Ishikawa (cell line): ENCODE results near the gene CDRT15L2.

Source experiments
- CEBPB ChIP-seq: IDR thresholded peaks from 2 replicates; pipeline ENCODE4 v1.6.1; 2012
- EP300 ChIP-seq: IDR thresholded peaks from 2 replicates; pipeline ENCODE4 v1.6.1; 2012; ENCODE audit warnings: borderline replicate concordance
- FOXM1 ChIP-seq: IDR thresholded peaks from 2 replicates; pipeline ENCODE4 v1.6.1; 2012; ENCODE audit warnings: low read depth, borderline replicate concordance
- NFIC ChIP-seq: IDR thresholded peaks from 2 replicates; pipeline ENCODE4 v1.6.1; 2012
- RAD21 ChIP-seq: IDR thresholded peaks from 2 replicates; pipeline ENCODE4 v1.6.1; 2012; ENCODE audit warnings: low read depth
- TAF1 ChIP-seq: IDR thresholded peaks from 2 replicates; pipeline ENCODE4 v1.6.1; 2012; ENCODE audit warnings: low read depth, mild to moderate bottlenecking
- TEAD4 ChIP-seq: IDR thresholded peaks from 2 replicates; pipeline ENCODE4 v1.6.1; 2012
- YY1 ChIP-seq: IDR thresholded peaks from 2 replicates; pipeline ENCODE4 v1.6.1; 2012; ENCODE audit warnings: low read depth
- ZBTB7A ChIP-seq: IDR thresholded peaks from 2 replicates; pipeline ENCODE4 v1.6.1; 2012; ENCODE audit warnings: low read depth
- TF ChIP-seq, protein P1 (sequence below): IDR thresholded peaks from 2 replicates; pipeline ENCODE4 v1.6.1; 2012
- TF ChIP-seq, protein P2 (sequence below): IDR thresholded peaks from 2 replicates; pipeline ENCODE4 v1.6.1; 2012
- TF ChIP-seq, protein P3 (sequence below): IDR thresholded peaks from 2 replicates; pipeline ENCODE4 v1.6.1; 2012; ENCODE audit warnings: low read depth, mild to moderate bottlenecking

Gene CDRT15L2

DNA sequence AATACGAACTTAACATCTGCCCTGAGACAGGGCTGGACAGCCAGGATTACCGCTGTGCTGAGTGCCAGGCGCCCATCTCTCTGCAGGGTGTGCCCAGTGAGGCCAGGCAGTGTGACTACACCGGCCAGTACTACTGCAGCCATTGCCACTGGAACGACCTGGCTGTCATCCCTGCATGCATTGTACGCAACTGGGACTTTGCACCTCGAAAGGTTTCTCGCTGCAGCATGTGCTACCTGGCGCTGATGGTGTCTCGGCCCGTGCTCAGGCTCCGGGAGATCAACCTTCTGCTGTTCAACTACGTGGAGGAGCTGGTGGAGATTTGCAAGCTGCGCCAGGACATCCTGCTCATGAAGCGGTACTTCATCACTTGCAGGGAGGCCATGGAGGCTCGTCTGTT is 33.7 kb downstream of the CDRT15L2 start:
- no peak for TF ChIP-seq CEBPB
- no peak for TF ChIP-seq ZBTB7A
- TF ChIP-seq TAF1 = no peak
- no peak for TF ChIP-seq FOXM1
- TF ChIP-seq RAD21 = no peak
- TF ChIP-seq EP300 = no peak
- TF ChIP-seq, protein P1, sequence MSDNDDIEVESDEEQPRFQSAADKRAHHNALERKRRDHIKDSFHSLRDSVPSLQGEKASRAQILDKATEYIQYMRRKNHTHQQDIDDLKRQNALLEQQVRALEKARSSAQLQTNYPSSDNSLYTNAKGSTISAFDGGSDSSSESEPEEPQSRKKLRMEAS = no peak
- no peak for TF ChIP-seq NFIC
- TF ChIP-seq, protein P2, sequence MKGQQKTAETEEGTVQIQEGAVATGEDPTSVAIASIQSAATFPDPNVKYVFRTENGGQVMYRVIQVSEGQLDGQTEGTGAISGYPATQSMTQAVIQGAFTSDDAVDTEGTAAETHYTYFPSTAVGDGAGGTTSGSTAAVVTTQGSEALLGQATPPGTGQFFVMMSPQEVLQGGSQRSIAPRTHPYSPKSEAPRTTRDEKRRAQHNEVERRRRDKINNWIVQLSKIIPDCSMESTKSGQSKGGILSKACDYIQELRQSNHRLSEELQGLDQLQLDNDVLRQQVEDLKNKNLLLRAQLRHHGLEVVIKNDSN = no peak
- TF ChIP-seq TEAD4 = no peak

DNA sequence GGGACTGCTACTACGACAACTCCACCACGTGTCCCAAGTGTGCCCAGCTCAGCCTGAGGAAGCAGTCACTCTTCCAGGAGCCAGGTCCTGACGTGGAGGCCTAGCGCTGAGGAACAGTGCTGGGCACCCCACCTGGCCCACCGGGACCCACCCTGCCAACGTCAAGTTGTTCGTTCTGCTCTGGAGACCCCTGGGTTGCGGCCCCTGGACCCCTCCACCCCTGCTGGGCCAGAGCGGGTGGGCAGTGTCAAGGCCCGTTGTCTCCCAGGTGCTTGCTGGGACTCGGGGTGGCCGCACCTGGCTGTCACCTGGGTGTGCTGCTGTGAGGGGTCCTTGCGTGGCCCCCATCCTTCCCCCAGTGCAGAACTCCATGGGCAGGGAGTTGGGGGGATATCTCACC is 34.4 kb downstream of the CDRT15L2 start:
- TF ChIP-seq NFIC (no peak), TAF1 (no peak), FOXM1 (no peak), YY1 (no peak)
- TF ChIP-seq, protein P1 = no peak
- TF ChIP-seq, protein P3, sequence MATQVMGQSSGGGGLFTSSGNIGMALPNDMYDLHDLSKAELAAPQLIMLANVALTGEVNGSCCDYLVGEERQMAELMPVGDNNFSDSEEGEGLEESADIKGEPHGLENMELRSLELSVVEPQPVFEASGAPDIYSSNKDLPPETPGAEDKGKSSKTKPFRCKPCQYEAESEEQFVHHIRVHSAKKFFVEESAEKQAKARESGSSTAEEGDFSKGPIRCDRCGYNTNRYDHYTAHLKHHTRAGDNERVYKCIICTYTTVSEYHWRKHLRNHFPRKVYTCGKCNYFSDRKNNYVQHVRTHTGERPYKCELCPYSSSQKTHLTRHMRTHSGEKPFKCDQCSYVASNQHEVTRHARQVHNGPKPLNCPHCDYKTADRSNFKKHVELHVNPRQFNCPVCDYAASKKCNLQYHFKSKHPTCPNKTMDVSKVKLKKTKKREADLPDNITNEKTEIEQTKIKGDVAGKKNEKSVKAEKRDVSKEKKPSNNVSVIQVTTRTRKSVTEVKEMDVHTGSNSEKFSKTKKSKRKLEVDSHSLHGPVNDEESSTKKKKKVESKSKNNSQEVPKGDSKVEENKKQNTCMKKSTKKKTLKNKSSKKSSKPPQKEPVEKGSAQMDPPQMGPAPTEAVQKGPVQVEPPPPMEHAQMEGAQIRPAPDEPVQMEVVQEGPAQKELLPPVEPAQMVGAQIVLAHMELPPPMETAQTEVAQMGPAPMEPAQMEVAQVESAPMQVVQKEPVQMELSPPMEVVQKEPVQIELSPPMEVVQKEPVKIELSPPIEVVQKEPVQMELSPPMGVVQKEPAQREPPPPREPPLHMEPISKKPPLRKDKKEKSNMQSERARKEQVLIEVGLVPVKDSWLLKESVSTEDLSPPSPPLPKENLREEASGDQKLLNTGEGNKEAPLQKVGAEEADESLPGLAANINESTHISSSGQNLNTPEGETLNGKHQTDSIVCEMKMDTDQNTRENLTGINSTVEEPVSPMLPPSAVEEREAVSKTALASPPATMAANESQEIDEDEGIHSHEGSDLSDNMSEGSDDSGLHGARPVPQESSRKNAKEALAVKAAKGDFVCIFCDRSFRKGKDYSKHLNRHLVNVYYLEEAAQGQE = no peak
